Thoracic aorta (tissue), 2 donors: ENCODE measurements around the gene TENT5A. TPM values are rescaled to one million over a fixed set of nuclear protein-coding genes. Genes with fewer than 3 reads are reported as not detected.

ENCODE experiments used
- ATAC-seq: fragments of 150-250 bp; one replicate; pipeline ENCODE4 v1.8.0; 2017; ENCODE audit warnings: low read depth; ENCODE audit not compliant: insufficient number of reproducible peaks, low FRiP score
- DNase-seq: peaks from one replicate; pipeline ENCODE4 v3.0.0-alpha.2; 2020; ENCODE audit warnings: low spot score
- H3K27ac ChIP-seq, 2 donors: fragments of 200-600 bp; sonication (generic); 1 replicate in 1 of 2; 2 replicates in 1 of 2; pipeline ENCODE4 v1.5.1; 2016; ENCODE audit warnings: mild to moderate bottlenecking in 2 of 2, moderate library complexity in 2 of 2
- H3K27me3 ChIP-seq: fragments of 200-600 bp; sonication (generic); replicated peaks from 2 replicates; pipeline ENCODE4 v1.6.0; 2016; ENCODE audit warnings: mild to moderate bottlenecking; ENCODE audit not compliant: insufficient read depth
- H3K36me3 ChIP-seq: fragments of 200-600 bp; sonication (generic); one replicate; pipeline ENCODE4 v1.5.1; 2016
- H3K4me1 ChIP-seq, 2 donors: fragments of 200-600 bp; sonication (generic); 1 replicate in 1 of 2; 2 replicates in 1 of 2; pipeline versions ENCODE4 v1.5.1 to v1.6.0; 2016; ENCODE audit warnings: low read depth in 2 of 2, mild to moderate bottlenecking in 1 of 2; ENCODE audit not compliant: control insufficient read depth in 1 of 2
- H3K4me3 ChIP-seq: fragments of 200-600 bp; sonication (generic); 2 replicates; pipeline ENCODE4 v1.5.1; 2016; ENCODE audit warnings: mild to moderate bottlenecking
- H3K9me3 ChIP-seq: fragments of 200-600 bp; sonication (generic); 2 replicates; pipeline ENCODE4 v1.5.1; 2016
- total RNA-seq, 2 donors: library from RNA; depleted of rRNA; stranded (reverse); fragments of >200 nt; gene quantifications; one replicate each; pipeline versions ENCODE4 v1.1.0 to v1.2.3, GENCODE V29; 2016
- TF ChIP-seq, protein P1 (sequence below): fragments of 200-600 bp; sonication (generic); IDR thresholded peaks from one replicate; pipeline ENCODE4 v1.5.1; 2019; ENCODE audit warnings: antibody characterized with exemption

The TENT5A gene
- total RNA-seq, 2 donors from 2014 or later: 40.5 to 53.2 TPM

DNA sequence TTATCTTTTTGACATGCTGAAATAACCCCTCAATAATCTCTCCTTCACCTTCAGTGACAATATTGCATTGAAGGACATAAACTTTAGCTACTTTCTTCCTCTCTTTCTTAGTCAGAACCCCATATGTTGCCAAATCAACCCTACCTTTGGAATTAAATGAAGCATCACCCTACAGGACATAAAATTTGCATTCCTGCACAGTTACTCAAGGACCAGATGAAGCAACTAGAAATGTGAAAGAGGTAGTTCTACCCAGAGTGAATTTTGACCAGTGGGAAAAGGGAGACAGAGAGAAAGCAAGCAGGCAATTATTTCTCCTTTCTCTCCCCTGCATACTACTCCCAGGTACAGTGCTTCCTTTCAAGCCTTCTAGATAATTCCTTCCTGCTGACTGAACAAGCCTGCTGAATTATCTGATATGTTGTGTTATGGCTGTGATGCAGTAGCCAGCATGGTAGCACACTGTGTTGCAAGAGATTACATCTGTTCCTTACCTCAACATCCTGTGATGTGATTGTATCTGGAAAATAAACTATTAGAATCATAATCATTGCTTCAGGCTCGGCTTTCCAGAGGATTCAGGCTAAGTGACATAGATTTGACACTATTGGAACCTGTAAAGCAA, 16.6 kb downstream of the TENT5A start:
- no peaks in the 10 kb centered on the region for H3K27me3 ChIP-seq
- ATAC-seq (no peak), DNase-seq (no peak)
- H3K4me1 ChIP-seq: no peaks in the 10 kb centered on the region
- no peaks in the 10 kb centered on the region for H3K36me3 ChIP-seq
- no peak overlapping the region for H3K27ac ChIP-seq
- TF ChIP-seq, protein P1, sequence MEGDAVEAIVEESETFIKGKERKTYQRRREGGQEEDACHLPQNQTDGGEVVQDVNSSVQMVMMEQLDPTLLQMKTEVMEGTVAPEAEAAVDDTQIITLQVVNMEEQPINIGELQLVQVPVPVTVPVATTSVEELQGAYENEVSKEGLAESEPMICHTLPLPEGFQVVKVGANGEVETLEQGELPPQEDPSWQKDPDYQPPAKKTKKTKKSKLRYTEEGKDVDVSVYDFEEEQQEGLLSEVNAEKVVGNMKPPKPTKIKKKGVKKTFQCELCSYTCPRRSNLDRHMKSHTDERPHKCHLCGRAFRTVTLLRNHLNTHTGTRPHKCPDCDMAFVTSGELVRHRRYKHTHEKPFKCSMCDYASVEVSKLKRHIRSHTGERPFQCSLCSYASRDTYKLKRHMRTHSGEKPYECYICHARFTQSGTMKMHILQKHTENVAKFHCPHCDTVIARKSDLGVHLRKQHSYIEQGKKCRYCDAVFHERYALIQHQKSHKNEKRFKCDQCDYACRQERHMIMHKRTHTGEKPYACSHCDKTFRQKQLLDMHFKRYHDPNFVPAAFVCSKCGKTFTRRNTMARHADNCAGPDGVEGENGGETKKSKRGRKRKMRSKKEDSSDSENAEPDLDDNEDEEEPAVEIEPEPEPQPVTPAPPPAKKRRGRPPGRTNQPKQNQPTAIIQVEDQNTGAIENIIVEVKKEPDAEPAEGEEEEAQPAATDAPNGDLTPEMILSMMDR: no peak
- no peaks in the 10 kb centered on the region for H3K9me3 ChIP-seq
- no peak overlapping the region for H3K4me3 ChIP-seq

DNA sequence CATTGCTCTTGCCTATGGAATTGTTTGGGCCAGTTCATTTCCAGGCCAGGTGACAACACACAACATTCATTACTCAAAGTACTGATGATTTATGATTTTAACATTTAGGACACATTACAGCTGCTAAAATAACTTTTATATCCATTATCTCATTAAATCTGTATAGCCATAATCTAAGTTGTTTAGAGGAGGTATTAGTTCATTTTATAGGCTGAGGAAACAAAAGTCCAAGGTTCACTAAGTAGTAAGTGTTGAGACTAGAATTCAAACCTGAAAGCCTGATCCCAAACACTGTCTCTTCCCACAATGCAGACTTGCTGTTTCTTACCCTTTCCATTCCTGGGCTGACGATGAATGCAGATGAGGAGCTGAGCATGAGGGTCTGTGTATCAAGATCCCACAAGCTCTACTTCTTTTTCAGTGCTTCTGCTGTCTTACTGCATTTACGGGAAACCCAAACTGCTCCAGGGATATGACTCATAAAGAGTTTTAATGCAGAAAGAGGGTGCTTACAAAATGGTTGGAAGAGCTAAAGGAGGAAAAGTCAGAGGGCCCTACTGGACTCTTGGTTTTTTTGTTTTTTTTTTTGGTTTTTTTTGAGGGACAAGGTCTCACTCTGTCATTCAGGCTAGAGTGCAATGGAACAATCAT, 17.9 kb downstream of the TENT5A start:
- Histone ChIP-seq H3K9me3 (no peaks in the 10 kb centered on the region), H3K36me3 (no peaks in the 10 kb centered on the region), H3K27me3 (no peaks in the 10 kb centered on the region), H3K4me1 (no peaks in the 10 kb centered on the region), H3K4me3 (no peak overlapping the region), H3K27ac (no peak overlapping the region)
- TF ChIP-seq, protein P1: no peak
- ATAC-seq: no peak
- no peak for DNase-seq

DNA sequence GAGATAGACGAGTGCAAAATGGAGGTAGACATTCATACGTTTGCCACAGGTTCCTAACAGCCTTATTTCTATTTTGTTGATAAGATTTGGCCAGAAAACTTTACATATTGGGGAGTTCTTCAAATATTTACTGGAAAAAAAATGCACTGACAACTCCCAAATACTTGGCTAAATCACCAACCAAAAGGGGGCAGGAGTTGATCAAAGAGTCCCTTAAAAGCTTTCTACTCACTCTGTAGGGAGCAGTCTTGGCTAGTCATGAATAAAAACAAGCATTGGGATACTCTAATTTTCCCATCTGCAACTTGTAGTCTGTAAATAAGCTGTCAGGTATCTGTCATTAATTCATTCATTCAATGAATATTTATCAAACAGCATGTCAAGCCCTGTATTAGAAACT, 18.4 kb downstream of the TENT5A start:
- H3K9me3 ChIP-seq: no peaks in the 10 kb centered on the region
- no peak for DNase-seq
- no peaks in the 10 kb centered on the region for H3K27me3 ChIP-seq
- no peaks in the 10 kb centered on the region for H3K36me3 ChIP-seq
- TF ChIP-seq, protein P1: no peak
- no peak for ATAC-seq
- no peaks in the 10 kb centered on the region for H3K4me1 ChIP-seq
- no peak overlapping the region for H3K4me3 ChIP-seq
- no peak overlapping the region for H3K27ac ChIP-seq

DNA sequence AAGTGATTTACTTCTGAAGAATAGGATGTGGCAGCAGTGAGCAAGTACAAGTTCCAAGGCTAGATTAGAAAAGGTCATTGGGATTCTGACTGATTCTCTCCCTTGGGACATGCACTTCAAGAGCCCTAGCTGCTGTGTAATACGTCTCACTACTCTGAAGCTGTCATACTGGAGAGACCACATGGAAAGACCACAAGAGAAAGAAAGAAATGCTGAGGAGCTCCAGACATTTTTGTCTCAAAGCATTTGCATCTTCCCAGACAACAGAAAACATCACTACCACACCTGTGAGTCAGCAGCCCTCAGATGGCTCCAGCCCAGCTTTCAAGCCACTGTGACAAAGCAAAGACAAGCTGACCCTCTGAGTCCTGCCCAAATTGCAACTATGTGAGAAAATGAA, 20.7 kb downstream of the TENT5A start:
- DNase-seq: no peak
- H3K27me3 ChIP-seq: no peaks in the 10 kb centered on the region
- H3K4me1 ChIP-seq: no peaks in the 10 kb centered on the region
- no peaks in the 10 kb centered on the region for H3K9me3 ChIP-seq
- no peak overlapping the region for H3K4me3 ChIP-seq
- no peak overlapping the region for H3K27ac ChIP-seq
- TF ChIP-seq, protein P1: no peak
- ATAC-seq: no peak
- H3K36me3 ChIP-seq: no peaks in the 10 kb centered on the region

DNA sequence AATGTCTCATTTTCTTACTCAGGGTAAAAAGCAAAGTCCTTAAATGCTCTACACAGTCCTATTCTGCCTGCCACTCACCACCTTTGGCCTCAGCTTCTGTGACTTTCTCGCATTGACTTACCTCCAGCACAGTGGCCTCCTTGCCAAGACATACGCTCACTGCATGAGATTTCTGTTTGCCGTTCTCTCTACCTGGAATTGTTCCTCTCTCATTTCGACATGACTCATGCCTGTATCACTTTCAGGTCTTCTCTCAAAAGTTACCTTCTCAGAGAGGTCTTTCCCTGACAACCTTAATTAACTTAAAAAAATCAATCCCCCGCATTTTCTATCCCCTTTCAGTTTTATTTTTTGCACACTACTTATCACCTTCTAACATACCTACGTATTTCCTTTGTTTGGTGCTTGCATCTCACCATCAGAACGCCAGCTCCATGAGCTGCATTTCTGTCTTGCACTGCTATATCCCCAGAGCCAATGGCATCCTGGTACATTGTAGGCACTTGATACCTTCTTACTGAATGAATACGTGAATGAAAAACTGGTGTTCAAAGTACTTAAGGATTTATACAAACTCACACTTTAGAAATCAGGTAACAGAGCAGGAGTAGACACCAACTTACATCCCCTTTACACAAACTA, 24.5 kb downstream of the TENT5A start:
- Histone ChIP-seq H3K4me3 (no peak overlapping the region), H3K9me3 (no peaks in the 10 kb centered on the region), H3K27ac (no peak overlapping the region), H3K4me1 (no peaks in the 10 kb centered on the region), H3K36me3 (no peaks in the 10 kb centered on the region), H3K27me3 (no peaks in the 10 kb centered on the region)
- ATAC-seq: no peak
- TF ChIP-seq, protein P1: no peak
- no peak for DNase-seq
